Gastroesophageal sphincter (tissue), 3 donors: ENCODE measurements around the gene PRR23E.

Source experiments
- CTCF ChIP-seq, 4 experiments: fragments of 200-600 bp in 2 of 4; fragments of 450-650 bp in 2 of 4; sonication (generic) in 1 of 4; IDR thresholded peaks; one replicate each; pipeline ENCODE4 v1.5.1; 2017 to 2019; ENCODE audit warnings: antibody characterized with exemption in 4 of 4, mild to moderate bottlenecking in 2 of 4, moderate library complexity in 2 of 4
- POLR2AphosphoS5 ChIP-seq: sonication (generic); formaldehyde crosslinking; IDR thresholded peaks from one replicate; pipeline ENCODE4 v1.6.1; 2017; ENCODE audit warnings: antibody characterized with exemption

GRCh38 chr3:127226457-127226856, 33.5 kb downstream of the PRR23E start:
- TF ChIP-seq CTCF (IDR thresholded peaks at IDR 0.05) (no peak), POLR2AphosphoS5 (no peak)
